ENCODE results near the gene OSBPL9.

The OSBPL9 gene

GRCh38 chr1:51628715-51629590 lies 12.1 kb downstream of the OSBPL9 start:
- Mint-ChIP-seq H3K36me3 (ENCODE audit: low read depth) (no peaks in the 10 kb centered on the region), H3K4me1 (no peaks in the 10 kb centered on the region), H3K27ac (peak overlapping the region; percentile 64), H3K4me3 (no peak overlapping the region), H3K9me3 (no peaks in the 10 kb centered on the region), H3K27me3 (ENCODE audit: low read depth, poor library complexity) (no peaks in the 10 kb centered on the region)
- DNase-seq = no peak
- no peak for TF ChIP-seq CTCF (IDR thresholded peaks at IDR 0.05)

GRCh38 chr1:51629918-51630317 lies 13.0 kb downstream of the OSBPL9 start:
- H3K4me3 Mint-ChIP-seq = no peak overlapping the region
- no peaks in the 10 kb centered on the region for H3K9me3 Mint-ChIP-seq
- no peak for DNase-seq
- no peak overlapping the region for H3K27ac Mint-ChIP-seq
- no peaks in the 10 kb centered on the region for H3K4me1 Mint-ChIP-seq
- H3K36me3 Mint-ChIP-seq (ENCODE audit: low read depth) = no peaks in the 10 kb centered on the region
- TF ChIP-seq CTCF (IDR thresholded peaks at IDR 0.05) = no peak
- H3K27me3 Mint-ChIP-seq (ENCODE audit: low read depth, poor library complexity) = no peaks in the 10 kb centered on the region

- Mint-ChIP-seq H3K27me3 (ENCODE audit: low read depth, poor library complexity) (no peaks in the 10 kb centered on the region), H3K36me3 (ENCODE audit: low read depth) (no peaks in the 10 kb centered on the region), H3K4me1 (no peaks in the 10 kb centered on the region), H3K9me3 (no peaks in the 10 kb centered on the region), H3K4me3 (no peak overlapping the region), H3K27ac (no peak overlapping the region)
- DNase-seq = no peak
- TF ChIP-seq CTCF (IDR thresholded peaks at IDR 0.05) = no peak
These were observed 13.5 kb downstream of the OSBPL9 start for GRCh38 chr1:51630393-51630792.

- no peaks in the 10 kb centered on the region for H3K36me3 Mint-ChIP-seq (ENCODE audit: low read depth)
- no peaks in the 10 kb centered on the region for H3K27me3 Mint-ChIP-seq (ENCODE audit: low read depth, poor library complexity)
- no peak for TF ChIP-seq CTCF (IDR thresholded peaks at IDR 0.05)
- no peak overlapping the region for H3K4me3 Mint-ChIP-seq
- H3K9me3 Mint-ChIP-seq = no peaks in the 10 kb centered on the region
- H3K4me1 Mint-ChIP-seq = no peaks in the 10 kb centered on the region
- DNase-seq = no peak
- H3K27ac Mint-ChIP-seq = no peak overlapping the region
These were observed 14.0 kb downstream of the OSBPL9 start for GRCh38 chr1:51630922-51631321.

GRCh38 chr1:51631747-51632146 lies 14.9 kb downstream of the OSBPL9 start:
- Mint-ChIP-seq H3K27me3 (ENCODE audit: low read depth, poor library complexity) (no peaks in the 10 kb centered on the region), H3K4me3 (no peak overlapping the region), H3K27ac (no peak overlapping the region), H3K4me1 (no peaks in the 10 kb centered on the region), H3K36me3 (ENCODE audit: low read depth) (no peaks in the 10 kb centered on the region), H3K9me3 (no peaks in the 10 kb centered on the region)
- DNase-seq = no peak
- TF ChIP-seq CTCF (IDR thresholded peaks at IDR 0.05) = no peak

- no peaks in the 10 kb centered on the region for H3K27me3 Mint-ChIP-seq (ENCODE audit: low read depth, poor library complexity)
- H3K4me3 Mint-ChIP-seq = no peak overlapping the region
- no peaks in the 10 kb centered on the region for H3K4me1 Mint-ChIP-seq
- no peaks in the 10 kb centered on the region for H3K36me3 Mint-ChIP-seq (ENCODE audit: low read depth)
- peak overlapping the region; percentile 82 for H3K27ac Mint-ChIP-seq
- no peaks in the 10 kb centered on the region for H3K9me3 Mint-ChIP-seq
- DNase-seq = no peak
- no peak for TF ChIP-seq CTCF (IDR thresholded peaks at IDR 0.05)
These were observed 17.7 kb downstream of the OSBPL9 start for GRCh38 chr1:51634618-51635017.
